ENCODE results near the gene RENBP. TPM values are rescaled to one million over a fixed set of nuclear protein-coding genes. Genes with fewer than 3 reads are reported as not detected.

Gene RENBP
- total RNA-seq (1 to 10 TPM; 8.6 to 9.3 TPM), total RNA-seq (1.6 to 26.2 (median 8.0) reads per million in 172 experiments)
- 10.3 TPM for polyA plus RNA-seq (2013, experiment 1 of 2)
- polyA plus RNA-seq (2013, experiment 2 of 2) = 14.0 TPM

DNA sequence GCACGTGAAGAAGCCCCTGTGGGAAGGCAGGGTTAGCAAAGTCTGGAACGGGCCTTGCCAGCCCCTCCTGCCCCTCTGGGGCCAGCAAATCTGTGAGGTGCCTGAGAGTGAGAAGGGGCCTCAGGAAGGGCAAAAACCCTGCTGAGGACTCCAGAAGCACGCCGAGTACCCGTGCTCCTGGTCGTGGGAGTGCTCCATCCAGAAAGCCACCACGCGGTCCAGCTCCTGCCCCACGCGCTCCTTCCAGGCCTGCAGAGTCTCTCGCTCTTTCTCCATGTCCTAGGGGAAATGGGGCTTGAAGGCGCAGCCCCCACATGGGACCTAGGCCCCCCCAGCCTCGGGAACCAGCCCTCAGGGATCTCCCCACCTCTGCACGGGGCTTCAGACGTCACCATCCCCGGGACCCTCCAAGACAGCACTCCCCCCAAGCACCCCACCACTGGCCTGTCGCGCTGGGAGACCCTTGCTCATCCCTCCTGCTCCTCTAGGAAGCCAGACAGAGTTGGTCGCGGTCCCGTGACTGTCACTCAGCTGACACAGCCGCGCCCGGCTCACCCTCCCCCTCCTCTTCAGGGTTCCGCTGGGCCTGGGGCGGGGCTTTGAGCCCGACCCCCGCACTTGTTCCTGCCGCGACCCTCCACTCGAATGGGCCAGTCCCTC lies at the start of gene RENBP:
Gene RENBP, minus strand, starts transcription at position 504 of the 660 bp plus-strand sequence. Its CDS starts 33 bp downstream, at position 471.
- H3K27me3 ChIP-seq (ENCODE audit: control insufficient read depth in 1 of 2, insufficient read depth in 2 of 2, low read length in 2 of 2) = no peaks in the 10 kb centered on the region
- peaks cover 6% of the 10 kb centered on the region for H3K36me3 Mint-ChIP-seq (ENCODE audit: low read depth)
- peaks cover 54% of the 10 kb centered on the region for H3K4me1 ChIP-seq (ENCODE audit: insufficient read depth, low read length)
- intact Hi-C loops (cut with DNase I, micrococcal nuclease) = loop anchor here in 1 of 2 experiments (10.0 kb wide), 1 partner anchor 989 kb away; no protein-coding TSS in a partner anchor
- peak within 1 kb of the TSS; percentile 76 for H3K27ac Mint-ChIP-seq
- ChIA-PET POLR2A (interaction anchor here (1.1 to 10.3 kb wide), 5 partner anchors 9 to 33 kb away, joined by 3 to 196 read pairs (median 3); partner anchors contain the start of genes ARHGAP4 and NAA10), CTCF (interaction anchor here (0.8 to 1.4 kb wide), 3 partner anchors 19 to 180 kb away, joined by 3 to 6 read pairs (median 5); partner anchors contain the start of gene PLXNB3)
- TF ChIP-seq, protein P1, sequence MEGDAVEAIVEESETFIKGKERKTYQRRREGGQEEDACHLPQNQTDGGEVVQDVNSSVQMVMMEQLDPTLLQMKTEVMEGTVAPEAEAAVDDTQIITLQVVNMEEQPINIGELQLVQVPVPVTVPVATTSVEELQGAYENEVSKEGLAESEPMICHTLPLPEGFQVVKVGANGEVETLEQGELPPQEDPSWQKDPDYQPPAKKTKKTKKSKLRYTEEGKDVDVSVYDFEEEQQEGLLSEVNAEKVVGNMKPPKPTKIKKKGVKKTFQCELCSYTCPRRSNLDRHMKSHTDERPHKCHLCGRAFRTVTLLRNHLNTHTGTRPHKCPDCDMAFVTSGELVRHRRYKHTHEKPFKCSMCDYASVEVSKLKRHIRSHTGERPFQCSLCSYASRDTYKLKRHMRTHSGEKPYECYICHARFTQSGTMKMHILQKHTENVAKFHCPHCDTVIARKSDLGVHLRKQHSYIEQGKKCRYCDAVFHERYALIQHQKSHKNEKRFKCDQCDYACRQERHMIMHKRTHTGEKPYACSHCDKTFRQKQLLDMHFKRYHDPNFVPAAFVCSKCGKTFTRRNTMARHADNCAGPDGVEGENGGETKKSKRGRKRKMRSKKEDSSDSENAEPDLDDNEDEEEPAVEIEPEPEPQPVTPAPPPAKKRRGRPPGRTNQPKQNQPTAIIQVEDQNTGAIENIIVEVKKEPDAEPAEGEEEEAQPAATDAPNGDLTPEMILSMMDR (IDR thresholded peaks at IDR 0.05) = no peak
- H3K4me1 Mint-ChIP-seq (ENCODE audit: low read depth) = peaks cover 20% of the 10 kb centered on the region
- H3K27me3 Mint-ChIP-seq = no peaks in the 10 kb centered on the region
- H3K4me3 ChIP-seq (ENCODE audit: low read length) = peak within 1 kb of the TSS; percentile 54
- H3K27ac ChIP-seq (ENCODE audit: low read depth in 1 of 2, low read length in 2 of 2) = no peak within 1 kb of the TSS
- peak within 1 kb of the TSS; percentile 86 for H3K4me3 Mint-ChIP-seq
- no peaks in the 10 kb centered on the region for H3K9me3 Mint-ChIP-seq
- H3K36me3 ChIP-seq (ENCODE audit: insufficient read depth, low read length) = peaks cover 8% of the 10 kb centered on the region
- ATAC-seq (ENCODE audit: poor library complexity) (peak; percentile 59), DNase-seq (peak in 10 of 14 experiments; percentile 33 to 69 (median 51))
- H3K9me3 ChIP-seq (ENCODE audit: control insufficient read depth in 1 of 2, insufficient read depth in 1 of 2, low read length in 2 of 2) = no peaks in the 10 kb centered on the region

DNA sequence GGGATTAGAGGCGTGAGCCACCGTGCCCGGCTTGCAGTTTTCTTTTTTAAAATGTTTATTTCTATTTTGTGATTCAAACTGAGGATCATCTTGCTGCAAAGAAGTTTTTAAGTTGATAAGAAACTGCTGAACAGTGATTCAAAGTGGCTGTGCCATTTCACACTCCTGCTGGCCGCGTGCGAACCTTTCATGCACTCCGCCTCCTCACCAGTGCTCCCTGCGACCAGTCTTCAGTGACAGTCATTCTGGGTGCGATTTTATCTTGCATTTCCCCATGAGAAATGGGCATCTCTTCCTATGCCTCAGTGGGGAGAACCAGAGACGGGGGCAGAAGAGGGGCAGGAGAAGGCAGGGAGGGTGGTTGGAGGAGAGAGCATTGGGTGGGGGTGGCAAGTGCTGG lies 49.5 kb upstream of the RENBP start:
- ATAC-seq (ENCODE audit: poor library complexity) (no peak), DNase-seq (no peak)
- no peaks in the 10 kb centered on the region for H3K9me3 Mint-ChIP-seq
- ChIA-PET CTCF (no interaction called here), POLR2A (no interaction called here)
- Histone ChIP-seq H3K36me3 (ENCODE audit: insufficient read depth, low read length) (no peaks in the 10 kb centered on the region), H3K4me3 (ENCODE audit: low read length) (no peak overlapping the region), H3K27ac (ENCODE audit: low read depth in 1 of 2, low read length in 2 of 2) (no peak overlapping the region), H3K27me3 (ENCODE audit: control insufficient read depth in 1 of 2, insufficient read depth in 2 of 2, low read length in 2 of 2) (no peaks in the 10 kb centered on the region), H3K4me1 (ENCODE audit: insufficient read depth, low read length) (peaks cover 13% of the 10 kb centered on the region), H3K9me3 (ENCODE audit: control insufficient read depth in 1 of 2, insufficient read depth in 1 of 2, low read length in 2 of 2) (no peaks in the 10 kb centered on the region)
- intact Hi-C loops (cut with DNase I, micrococcal nuclease) = no loop called here
- no peaks in the 10 kb centered on the region for H3K36me3 Mint-ChIP-seq (ENCODE audit: low read depth)
- TF ChIP-seq, protein P1 (IDR thresholded peaks at IDR 0.05) = no peak
- H3K4me1 Mint-ChIP-seq (ENCODE audit: low read depth) = peaks cover 11% of the 10 kb centered on the region
- no peaks in the 10 kb centered on the region for H3K27me3 Mint-ChIP-seq
- H3K27ac Mint-ChIP-seq = no peak overlapping the region
- H3K4me3 Mint-ChIP-seq = no peak overlapping the region

DNA sequence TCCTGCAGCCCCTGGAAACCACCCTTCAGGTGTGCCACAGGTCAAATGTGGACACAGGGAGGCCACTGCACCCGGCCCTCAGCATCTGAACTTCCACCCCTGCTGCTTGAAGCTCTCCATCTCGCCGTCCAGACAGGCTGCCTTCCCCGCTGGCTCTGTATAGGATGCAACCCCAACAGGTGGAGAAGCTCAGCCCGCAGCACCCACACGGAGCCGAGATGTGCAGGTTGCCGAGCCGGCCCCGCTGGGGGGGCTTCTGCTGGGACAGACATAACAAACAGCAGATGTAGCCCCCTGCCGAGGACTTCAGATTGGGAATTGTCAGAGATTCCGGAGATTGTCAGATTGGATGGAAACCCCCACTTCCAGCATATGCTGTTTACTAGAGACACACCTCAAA lies 48.6 kb upstream of the RENBP start:
- intact Hi-C loops (cut with DNase I, micrococcal nuclease) = no loop called here
- DNase-seq (no peak), ATAC-seq (ENCODE audit: poor library complexity) (no peak)
- Histone ChIP-seq H3K9me3 (ENCODE audit: control insufficient read depth in 1 of 2, insufficient read depth in 1 of 2, low read length in 2 of 2) (no peaks in the 10 kb centered on the region), H3K27me3 (ENCODE audit: control insufficient read depth in 1 of 2, insufficient read depth in 2 of 2, low read length in 2 of 2) (no peaks in the 10 kb centered on the region), H3K36me3 (ENCODE audit: insufficient read depth, low read length) (no peaks in the 10 kb centered on the region), H3K27ac (ENCODE audit: low read depth in 1 of 2, low read length in 2 of 2) (no peak overlapping the region), H3K4me1 (ENCODE audit: insufficient read depth, low read length) (peaks cover 13% of the 10 kb centered on the region), H3K4me3 (ENCODE audit: low read length) (no peak overlapping the region)
- Mint-ChIP-seq H3K27me3 (no peaks in the 10 kb centered on the region), H3K36me3 (ENCODE audit: low read depth) (no peaks in the 10 kb centered on the region), H3K4me3 (no peak overlapping the region), H3K27ac (no peak overlapping the region), H3K9me3 (no peaks in the 10 kb centered on the region), H3K4me1 (ENCODE audit: low read depth) (peaks cover 11% of the 10 kb centered on the region)
- CTCF ChIA-PET = no interaction called here
- POLR2A ChIA-PET = no interaction called here
- TF ChIP-seq, protein P1 (IDR thresholded peaks at IDR 0.05) = no peak

All from CD4-positive, alpha-beta T cell (primary cell).